ENCODE measurements around the gene TGFB1I1. TPM values are rescaled to one million over a fixed set of nuclear protein-coding genes. Genes with fewer than 3 reads are reported as not detected.

TGFB1I1 gene
- total and polyA plus RNA-seq, 2 of the 13 experiments (the other 11 are each of a cell fraction or from before 2014, with no cell fraction given): 0.80 to 2.9 TPM

GRCh38 chr16:31477220-31478216 is 5.6 kb downstream of the TGFB1I1 start (continued):
- peak; percentile 95 for TF ChIP-seq U2AF1 (optimal IDR thresholded peaks at IDR 0.05; ENCODE audit: low read depth, low read length)
- peak in 1 of 2 experiments; percentile 80; a peak in 2 of 4 replicates for TF ChIP-seq NR2F1 (CRISPR knock-in tag; IDR thresholded peaks at IDR 0.05)
- TF ChIP-seq ZFAT (CRISPR knock-in tag; conservative IDR thresholded peaks at IDR 0.05): no peak
- peak; percentile 61; the same call in 1 of the 2 replicates for TF ChIP-seq KLF12 (CRISPR knock-in tag; IDR thresholded peaks at IDR 0.05; ENCODE audit: borderline replicate concordance)
- TF ChIP-seq, protein P1, sequence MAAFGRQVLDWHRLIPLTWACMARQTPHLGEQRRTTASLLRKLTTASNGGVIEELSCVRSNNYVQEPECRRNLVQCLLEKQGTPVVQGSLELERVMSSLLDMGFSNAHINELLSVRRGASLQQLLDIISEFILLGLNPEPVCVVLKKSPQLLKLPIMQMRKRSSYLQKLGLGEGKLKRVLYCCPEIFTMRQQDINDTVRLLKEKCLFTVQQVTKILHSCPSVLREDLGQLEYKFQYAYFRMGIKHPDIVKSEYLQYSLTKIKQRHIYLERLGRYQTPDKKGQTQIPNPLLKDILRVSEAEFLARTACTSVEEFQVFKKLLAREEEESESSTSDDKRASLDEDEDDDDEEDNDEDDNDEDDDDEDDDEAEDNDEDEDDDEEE (CRISPR knock-in tag; IDR thresholded peaks at IDR 0.05): no peak
- no peak for TF ChIP-seq HOXA7 (CRISPR knock-in tag; IDR thresholded peaks at IDR 0.05)
- TF ChIP-seq AGO2 (optimal IDR thresholded peaks at IDR 0.05; ENCODE audit: low read depth, low read length): peak; percentile 42
- TF ChIP-seq MTA3 (CRISPR knock-in tag; IDR thresholded peaks at IDR 0.05): peak; percentile 3; the same call in 1 of the 2 replicates
- no peak for TF ChIP-seq STAT5B (CRISPR knock-in tag; IDR thresholded peaks at IDR 0.05)
- TF ChIP-seq SALL1 (CRISPR knock-in tag; IDR thresholded peaks at IDR 0.05): no peak; the same call in none of the 2 replicates
- TF ChIP-seq BCL6 (CRISPR knock-in tag; IDR thresholded peaks at IDR 0.05): peak; percentile 91
- TF ChIP-seq MLXIP (CRISPR knock-in tag; IDR thresholded peaks at IDR 0.05; ENCODE audit: borderline replicate concordance): peak; percentile 44; the same call in 1 of the 2 replicates
- 0 out of 2 replicates have a peak, but pooled peaks have one; percentile 32 for TF ChIP-seq HNRNPL (IDR thresholded peaks at IDR 0.05; ENCODE audit: low read depth, low read length)
- TF ChIP-seq HMGA1 (CRISPR knock-in tag; conservative IDR thresholded peaks at IDR 0.05): no peak
- TF ChIP-seq ZFY (CRISPR knock-in tag; IDR thresholded peaks at IDR 0.05): peak; percentile 75
- TF ChIP-seq NFIB (CRISPR knock-in tag; IDR thresholded peaks at IDR 0.05; ENCODE audit: borderline replicate concordance): no peak
- peak; percentile 51 for TF ChIP-seq ARHGAP35 (CRISPR knock-in tag; IDR thresholded peaks at IDR 0.05; ENCODE audit: borderline replicate concordance)
- TF ChIP-seq ZNF678 (CRISPR knock-in tag; IDR thresholded peaks at IDR 0.05): peak; percentile 90; the same call in 1 of the 2 replicates
- TF ChIP-seq GLI4 (CRISPR knock-in tag; IDR thresholded peaks at IDR 0.05; ENCODE audit: borderline replicate concordance): peak; percentile 52; the same call in 1 of the 2 replicates
- no peak for TF ChIP-seq TCF7 (IDR thresholded peaks at IDR 0.05; ENCODE audit: low read depth)
- TF ChIP-seq ZKSCAN8 (CRISPR knock-in tag; IDR thresholded peaks at IDR 0.05; ENCODE audit: borderline replicate concordance): no peak; the same call in 1 of the 2 replicates
- no peak for TF ChIP-seq RFXANK (CRISPR knock-in tag; IDR thresholded peaks at IDR 0.05)
- peak; percentile 81 for TF ChIP-seq HNF4A (CRISPR knock-in tag; IDR thresholded peaks at IDR 0.05)
- no peak for TF ChIP-seq SCMH1 (CRISPR knock-in tag; IDR thresholded peaks at IDR 0.05; ENCODE audit: borderline replicate concordance)
- 0 out of 2 replicates have a peak, but pooled peaks have one; percentile 59 for TF ChIP-seq KDM4B (CRISPR knock-in tag; IDR thresholded peaks at IDR 0.05)
- TF ChIP-seq ZNF569 (CRISPR knock-in tag; IDR thresholded peaks at IDR 0.05; ENCODE audit: borderline replicate concordance): no peak
- peak; percentile 55 for TF ChIP-seq HOXA3 (CRISPR knock-in tag; IDR thresholded peaks at IDR 0.05)
